SU-DHL-6 (cell line): ENCODE data around the gene NPHP4.

Experiments
- H2AFZ ChIP-seq: fragments of 200-600 bp; sonication (generic); 2 replicates; pipeline ENCODE4 v1.6.1; 2014; ENCODE audit warnings: low read depth, mild to moderate bottlenecking, moderate library complexity, mixed read lengths, antibody characterized with exemption, low read length; ENCODE audit not compliant: severe bottlenecking
- H3F3A ChIP-seq: fragments of 200-600 bp; shearing (Covaris generic); 2 replicates; pipeline ENCODE4 v1.6.0; 2016; ENCODE audit warnings: antibody characterized with exemption, mild to moderate bottlenecking; ENCODE audit not compliant: insufficient read depth
- H3K27ac ChIP-seq: fragments of 200-600 bp; sonication (generic); 2 replicates; pipeline ENCODE4 v1.5.1; 2016; ENCODE audit warnings: low read depth, mild to moderate bottlenecking, low read length, moderate library complexity, mixed read lengths
- H3K27me3 ChIP-seq: fragments of 200-600 bp; sonication (generic), shearing (Covaris generic); 2 replicates; pipeline ENCODE4 v1.6.0; 2014; ENCODE audit warnings: mild to moderate bottlenecking, low read length
- H3K36me3 ChIP-seq: fragments of 200-600 bp; sonication (generic); 2 replicates; pipeline ENCODE4 v1.6.1; 2014; ENCODE audit warnings: mild to moderate bottlenecking, low read length, mixed read lengths
- H3K4me2 ChIP-seq: fragments of 300-600, 200-600 bp; shearing (Covaris generic), sonication (generic); 2 replicates; pipeline ENCODE4 v1.6.0; 2014; ENCODE audit warnings: low read length, low read depth, mild to moderate bottlenecking; ENCODE audit not compliant: poor library complexity, severe bottlenecking
- H3K4me3 ChIP-seq: fragments of 200-600 bp; sonication (generic); 2 replicates; pipeline ENCODE4 v1.5.1; 2014; ENCODE audit warnings: antibody characterized with exemption, low read length, mild to moderate bottlenecking, mixed read lengths; ENCODE audit not compliant: insufficient read depth, poor library complexity, severe bottlenecking
- H3K79me2 ChIP-seq: fragments of 200-600 bp; sonication (generic); 2 replicates; pipeline ENCODE4 v1.6.1; 2014; ENCODE audit warnings: mild to moderate bottlenecking, low read length, moderate library complexity; ENCODE audit not compliant: insufficient read depth
- H3K9ac ChIP-seq: fragments of 200-600 bp; sonication (generic); 2 replicates; pipeline ENCODE4 v1.7.0; 2014; ENCODE audit warnings: mild to moderate bottlenecking, low read length
- H3K9me2 ChIP-seq: fragments of 200-600 bp; sonication (generic); replicated peaks from 2 replicates; pipeline ENCODE4 v1.6.1; 2014; ENCODE audit warnings: low read length; ENCODE audit not compliant: insufficient read depth
- H3K9me3 ChIP-seq: fragments of 200-600 bp; sonication (generic); 2 replicates; pipeline ENCODE4 v1.6.1; 2014; ENCODE audit warnings: low read length, mixed read lengths; ENCODE audit not compliant: insufficient read depth
- H4K20me1 ChIP-seq: fragments of 200-600 bp; sonication (generic); 2 replicates; pipeline ENCODE4 v1.6.1; 2014; ENCODE audit warnings: low read depth, mild to moderate bottlenecking, antibody characterized with exemption, low read length, moderate library complexity, mixed read lengths
- EZH2phosphoT487 ChIP-seq: fragments of 200-600 bp; sonication (generic), shearing (Covaris generic); conservative IDR thresholded peaks from 2 replicates; pipeline ENCODE4 v1.6.1; 2018; ENCODE audit warnings: mild to moderate bottlenecking, antibody characterized with exemption, low read length, moderate library complexity, mixed read lengths
- TF ChIP-seq, protein P1 (sequence below): fragments of 200-600 bp; sonication (generic); IDR thresholded peaks from one replicate; pipeline ENCODE4 v1.5.1; 2017; ENCODE audit warnings: antibody characterized with exemption, mild to moderate bottlenecking, low read length, moderate library complexity; ENCODE audit not compliant: insufficient read depth, poor library complexity, severe bottlenecking

NPHP4 gene

DNA sequence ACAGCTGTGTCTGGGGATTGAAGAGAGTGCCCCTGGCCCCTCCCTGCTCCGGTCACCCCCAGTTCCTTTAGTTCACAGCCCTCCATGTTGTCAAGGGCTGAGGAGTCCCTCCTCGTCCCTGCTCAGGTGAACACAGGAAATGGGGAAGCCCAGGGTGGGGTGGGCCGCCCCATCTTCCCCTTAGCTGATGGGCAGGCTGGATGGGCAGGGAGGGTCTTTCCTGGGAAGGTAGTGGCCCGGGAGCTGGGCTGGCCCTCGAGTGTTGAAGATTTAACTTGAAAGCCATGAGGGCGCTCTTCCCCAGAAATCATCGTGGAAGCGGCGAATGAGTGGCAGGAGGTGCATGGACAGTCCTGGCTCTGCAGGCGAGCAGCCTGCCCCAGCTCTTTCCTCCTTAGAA, 18.3 kb upstream of the NPHP4 start:
- Histone ChIP-seq H3K9me3 (no peaks in the 10 kb centered on the region), H3K4me2 (no peak overlapping the region), H2AFZ (no peak overlapping the region), H3K27ac (no peak overlapping the region), H3K9ac (no peak overlapping the region), H3K4me3 (no peak overlapping the region), H3F3A (no peaks in the 10 kb centered on the region), H3K36me3 (no peaks in the 10 kb centered on the region), H4K20me1 (no peaks in the 10 kb centered on the region), H3K9me2 (no peaks in the 10 kb centered on the region), H3K79me2 (no peaks in the 10 kb centered on the region), H3K27me3 (no peaks in the 10 kb centered on the region)
- TF ChIP-seq, protein P1, sequence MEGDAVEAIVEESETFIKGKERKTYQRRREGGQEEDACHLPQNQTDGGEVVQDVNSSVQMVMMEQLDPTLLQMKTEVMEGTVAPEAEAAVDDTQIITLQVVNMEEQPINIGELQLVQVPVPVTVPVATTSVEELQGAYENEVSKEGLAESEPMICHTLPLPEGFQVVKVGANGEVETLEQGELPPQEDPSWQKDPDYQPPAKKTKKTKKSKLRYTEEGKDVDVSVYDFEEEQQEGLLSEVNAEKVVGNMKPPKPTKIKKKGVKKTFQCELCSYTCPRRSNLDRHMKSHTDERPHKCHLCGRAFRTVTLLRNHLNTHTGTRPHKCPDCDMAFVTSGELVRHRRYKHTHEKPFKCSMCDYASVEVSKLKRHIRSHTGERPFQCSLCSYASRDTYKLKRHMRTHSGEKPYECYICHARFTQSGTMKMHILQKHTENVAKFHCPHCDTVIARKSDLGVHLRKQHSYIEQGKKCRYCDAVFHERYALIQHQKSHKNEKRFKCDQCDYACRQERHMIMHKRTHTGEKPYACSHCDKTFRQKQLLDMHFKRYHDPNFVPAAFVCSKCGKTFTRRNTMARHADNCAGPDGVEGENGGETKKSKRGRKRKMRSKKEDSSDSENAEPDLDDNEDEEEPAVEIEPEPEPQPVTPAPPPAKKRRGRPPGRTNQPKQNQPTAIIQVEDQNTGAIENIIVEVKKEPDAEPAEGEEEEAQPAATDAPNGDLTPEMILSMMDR: no peak
- no peak for TF ChIP-seq EZH2phosphoT487

DNA sequence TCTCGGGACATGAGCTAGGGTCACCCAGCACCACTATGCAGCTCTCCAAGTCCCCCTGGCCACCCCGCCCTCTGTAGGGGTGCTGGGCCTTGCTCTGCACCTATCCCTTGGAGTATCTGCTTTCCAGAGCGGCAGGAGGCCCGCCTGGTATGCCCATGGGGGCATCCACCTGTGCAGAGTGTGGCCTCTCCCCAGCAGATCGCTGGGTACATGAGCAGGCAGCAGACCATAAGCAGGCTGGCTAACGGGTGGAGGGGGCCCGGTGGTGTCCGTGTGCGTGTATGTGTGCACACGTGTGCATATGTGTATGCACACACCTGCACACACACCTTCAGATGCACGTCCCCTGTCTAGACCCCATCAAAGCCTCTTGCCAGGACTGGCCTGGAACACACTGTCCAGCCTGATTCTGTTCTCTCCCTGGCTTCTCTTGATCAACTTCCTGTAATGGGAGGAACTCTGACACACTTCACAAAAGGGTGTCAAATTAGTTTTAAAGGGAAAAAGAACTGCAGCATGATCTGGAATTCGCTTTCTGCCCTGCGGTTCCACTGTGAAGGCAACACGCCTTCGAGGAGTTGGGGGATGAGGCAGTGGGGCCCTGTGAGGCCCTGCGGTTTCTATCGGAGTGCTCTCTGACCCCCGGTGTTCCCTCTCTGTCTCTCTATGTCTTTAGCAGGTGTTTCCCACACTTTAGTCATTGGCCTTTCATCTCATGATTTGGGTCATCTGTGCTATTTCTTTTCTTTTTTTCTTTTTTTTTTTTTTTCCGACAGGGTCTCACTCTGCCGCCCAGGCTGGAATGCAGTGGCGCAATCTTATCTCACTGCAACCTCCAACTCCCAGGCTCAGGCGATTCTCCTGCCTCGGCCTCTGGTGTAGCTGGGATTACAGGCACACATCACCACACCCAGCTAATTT, 17.2 kb upstream of the NPHP4 start:
- Histone ChIP-seq H3K9me2 (no peaks in the 10 kb centered on the region), H3K79me2 (no peaks in the 10 kb centered on the region), H4K20me1 (no peaks in the 10 kb centered on the region), H3K4me3 (no peak overlapping the region), H3K4me2 (no peak overlapping the region), H3K27ac (no peak overlapping the region), H3K27me3 (no peaks in the 10 kb centered on the region), H3K9me3 (no peaks in the 10 kb centered on the region), H3K9ac (no peak overlapping the region), H3F3A (no peaks in the 10 kb centered on the region), H3K36me3 (no peaks in the 10 kb centered on the region), H2AFZ (no peak overlapping the region)
- TF ChIP-seq, protein P1: no peak
- TF ChIP-seq EZH2phosphoT487: no peak

DNA sequence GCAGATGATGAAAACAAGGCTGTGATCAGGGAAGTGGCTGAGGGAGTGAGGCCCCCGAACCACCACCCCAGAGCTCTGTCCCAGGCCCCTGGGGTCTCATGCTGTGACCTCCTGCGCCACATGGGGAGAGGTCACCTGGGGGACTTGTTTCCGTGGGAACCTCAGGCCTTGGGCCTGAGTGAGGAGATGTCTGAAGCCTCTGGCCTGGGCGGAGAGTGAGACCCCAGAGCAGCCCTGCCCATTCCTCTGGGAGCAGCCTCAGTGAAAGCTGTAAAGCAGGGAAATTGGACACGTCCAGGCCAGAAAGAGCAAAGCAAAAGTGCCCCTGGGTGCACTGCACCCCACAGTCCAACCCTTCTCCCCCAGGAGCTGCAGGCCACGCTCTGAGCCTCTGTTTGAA, 16.5 kb upstream of the NPHP4 start:
- no peak overlapping the region for H2AFZ ChIP-seq
- H4K20me1 ChIP-seq: no peaks in the 10 kb centered on the region
- no peaks in the 10 kb centered on the region for H3K27me3 ChIP-seq
- H3F3A ChIP-seq: no peaks in the 10 kb centered on the region
- TF ChIP-seq, protein P1: no peak
- no peak for TF ChIP-seq EZH2phosphoT487
- no peak overlapping the region for H3K4me3 ChIP-seq
- no peaks in the 10 kb centered on the region for H3K9me2 ChIP-seq
- no peaks in the 10 kb centered on the region for H3K36me3 ChIP-seq
- no peaks in the 10 kb centered on the region for H3K79me2 ChIP-seq
- H3K27ac ChIP-seq: no peak overlapping the region
- no peak overlapping the region for H3K9ac ChIP-seq
- H3K9me3 ChIP-seq: no peaks in the 10 kb centered on the region
- no peak overlapping the region for H3K4me2 ChIP-seq
